ENCODE results near the gene MRPL10. TPM values are rescaled to one million over a fixed set of nuclear protein-coding genes. Genes with fewer than 3 reads are reported as not detected.

Gene MRPL10
- total and polyA plus RNA-seq, 10 of the 15 experiments (the other 5 are each of a cell fraction or from before 2014, with no cell fraction given): 18.9 to 61.9 (median 47.3) TPM

GRCh38 chr17:47813077-47813476 lies 18.3 kb downstream of the MRPL10 start:
- BruUV-seq (replicated peaks): no TSS peak
- CTCF ChIA-PET: no interaction called here
- Histone ChIP-seq H4K20me1 (ENCODE audit: control insufficient read depth, insufficient read depth) (no peaks in the 10 kb centered on the region), H3K9me3 (replicated peaks; ENCODE audit: control insufficient read depth, insufficient read depth, low read length) (no peaks in the 10 kb centered on the region), H2AFZ (ENCODE audit: control insufficient read depth, low read depth, low read length) (no peak overlapping the region), H3K4me3 (no peak overlapping the region), H3K4me2 (ENCODE audit: control insufficient read depth, insufficient read depth) (no peak overlapping the region), H3K27me3 (replicated peaks in 1 of 2; ENCODE audit: control insufficient read depth in 2 of 2, insufficient read depth in 2 of 2, low read length in 1 of 2) (no peaks in the 10 kb centered on the region), H3K79me2 (ENCODE audit: control insufficient read depth, insufficient read depth, low read length) (no peaks in the 10 kb centered on the region), H3K9ac (ENCODE audit: control insufficient read depth, insufficient read depth, low read length) (no peak overlapping the region), H3K36me3 (ENCODE audit: control insufficient read depth in 2 of 2, insufficient read depth in 2 of 2, low read length in 1 of 2) (peaks cover 11% of the 10 kb centered on the region in 2 experiments; a peak in 3 of 4 replicates), H3K4me1 (ENCODE audit: control insufficient read depth, insufficient read depth, low read length) (no peaks in the 10 kb centered on the region), H3K27ac (ENCODE audit: control insufficient read depth, insufficient read depth) (no peak overlapping the region)
- RAD21 ChIA-PET (ENCODE audit: unreplicated experiment): no interaction called here
- WGBS (ENCODE audit: insufficient coverage, insufficient replicate concordance, low lambda C conversion rate, missing lambda C conversion rate): 87% methylated on average over 14 of the region's 14 CpGs
- no peak for ATAC-seq
- FAIRE-seq: no peak
- SMC1A ChIA-PET (ENCODE audit: uncharacterized antibody, unreplicated experiment): no interaction called here
- in situ Hi-C loops (cut with MboI) (no loop called here), intact Hi-C loops (cut with micrococcal nuclease; ENCODE audit: unreplicated experiment) (no loop called here)
- no peak for DNase-seq (ENCODE audit: low read depth, low spot score)
- POLR2A ChIA-PET: interaction anchor here (0.6 kb wide), 1 partner anchor 42 kb away, joined by 3 read pairs; no protein-coding TSS in a partner anchor
- TF ChIP-seq PAX8 (IDR thresholded peaks at IDR 0.05) (no peak), CHD2 (IDR thresholded peaks at IDR 0.05; ENCODE audit: borderline replicate concordance, low read depth, low read length) (no peak), SIN3A (IDR thresholded peaks at IDR 0.05; ENCODE audit: low read depth, low read length) (no peak), EZH2 (IDR thresholded peaks at IDR 0.05; ENCODE audit: borderline replicate concordance, control insufficient read depth, low read depth, low read length) (no peak), HSF1 (IDR thresholded peaks at IDR 0.05; ENCODE audit: low read depth, low read length) (no peak), ZNF592 (IDR thresholded peaks at IDR 0.05) (no peak), HDGF (IDR thresholded peaks at IDR 0.05) (no peak), RAD21 (IDR thresholded peaks at IDR 0.05; ENCODE audit: insufficient read depth, low read depth, low read length) (no peak), REST (IDR thresholded peaks at IDR 0.05; ENCODE audit: low read depth, low read length) (no peak), TCF12 (IDR thresholded peaks at IDR 0.05; ENCODE audit: low read depth, low read length) (no peak), SREBF2 (IDR thresholded peaks at IDR 0.05; ENCODE audit: low read length) (no peak), CEBPB (IDR thresholded peaks at IDR 0.05; ENCODE audit: borderline replicate concordance in 1 of 2, low read depth in 2 of 2, low read length in 2 of 2) (no peak)
